Nephron progenitor cell (in vitro differentiated cells): ENCODE measurements around the gene PPP1CC.

Source experiments
- DNase-seq: peaks from one replicate; pipeline ENCODE4 v3.0.0; 2021
- H3K27ac Mint-ChIP-seq: 2 replicates; pipeline ENCODE4 v1.8.0; 2021; ENCODE audit warnings: mild to moderate bottlenecking, moderate library complexity, mixed read lengths
- H3K27me3 Mint-ChIP-seq: 2 replicates; pipeline ENCODE4 v1.8.0; 2021; ENCODE audit warnings: mild to moderate bottlenecking, low read depth, mixed read lengths; ENCODE audit not compliant: poor library complexity
- H3K36me3 Mint-ChIP-seq: 2 replicates; pipeline ENCODE4 v1.8.0; 2021; ENCODE audit warnings: low read depth, mixed read lengths
- H3K4me1 Mint-ChIP-seq: 2 replicates; pipeline ENCODE4 v1.8.0; 2021; ENCODE audit warnings: mixed read lengths
- H3K4me3 Mint-ChIP-seq: 2 replicates; pipeline ENCODE4 v1.8.0; 2021; ENCODE audit warnings: mild to moderate bottlenecking, moderate library complexity, mixed read lengths
- H3K9me3 Mint-ChIP-seq: 2 replicates; pipeline ENCODE4 v1.8.0; 2021; ENCODE audit warnings: mild to moderate bottlenecking, moderate library complexity, mixed read lengths
- CTCF ChIP-seq: fragments of 200-600 bp; sonication (generic); IDR thresholded peaks from 2 replicates; pipeline ENCODE4 v1.5.0; 2021; ENCODE audit warnings: antibody characterized with exemption

Gene PPP1CC

GRCh38 chr12:110782094-110782493 is 39.4 kb upstream of the PPP1CC start:
- Mint-ChIP-seq H3K36me3 (no peaks in the 10 kb centered on the region), H3K27me3 (peaks cover 13% of the 10 kb centered on the region), H3K9me3 (no peaks in the 10 kb centered on the region), H3K4me3 (no peak overlapping the region), H3K27ac (peak overlapping the region; percentile 84), H3K4me1 (peaks cover 22% of the 10 kb centered on the region)
- no peak for TF ChIP-seq CTCF
- no peak for DNase-seq

- Mint-ChIP-seq H3K27me3 (peaks cover 10% of the 10 kb centered on the region), H3K4me3 (no peak overlapping the region), H3K27ac (peak overlapping the region; percentile 32), H3K9me3 (no peaks in the 10 kb centered on the region), H3K4me1 (peaks cover 34% of the 10 kb centered on the region), H3K36me3 (no peaks in the 10 kb centered on the region)
- no peak for TF ChIP-seq CTCF
- no peak for DNase-seq
Observed at GRCh38 chr12:110780448-110780847, 37.8 kb upstream of the PPP1CC start.

GRCh38 chr12:110778833-110779577 is 36.3 kb upstream of the PPP1CC start:
- DNase-seq = no peak
- no peak for TF ChIP-seq CTCF
- Mint-ChIP-seq H3K36me3 (no peaks in the 10 kb centered on the region), H3K4me1 (peaks cover 32% of the 10 kb centered on the region), H3K27me3 (peaks cover 10% of the 10 kb centered on the region), H3K9me3 (no peaks in the 10 kb centered on the region), H3K4me3 (no peak overlapping the region), H3K27ac (peak overlapping the region; percentile 70)

- Mint-ChIP-seq H3K9me3 (peaks cover 17% of the 10 kb centered on the region), H3K4me1 (peaks cover 12% of the 10 kb centered on the region), H3K27me3 (peaks cover 13% of the 10 kb centered on the region), H3K4me3 (no peak overlapping the region), H3K36me3 (peaks cover 3% of the 10 kb centered on the region), H3K27ac (peak overlapping the region; percentile 2)
- TF ChIP-seq CTCF = no peak
- DNase-seq = no peak
Observed at GRCh38 chr12:110776410-110776809, 33.7 kb upstream of the PPP1CC start.

GRCh38 chr12:110775997-110776396 is 33.3 kb upstream of the PPP1CC start:
- Mint-ChIP-seq H3K27ac (no peak overlapping the region), H3K36me3 (peaks cover 4% of the 10 kb centered on the region)

More at GRCh38 chr12:110775997-110776396, 33.3 kb upstream of the PPP1CC start:
- TF ChIP-seq CTCF = no peak
- no peak for DNase-seq
- Mint-ChIP-seq H3K4me3 (no peak overlapping the region), H3K4me1 (peaks cover 12% of the 10 kb centered on the region), H3K27me3 (peaks cover 13% of the 10 kb centered on the region), H3K9me3 (peaks cover 22% of the 10 kb centered on the region)
